ENCODE results near the gene ZNF700.

DNA sequence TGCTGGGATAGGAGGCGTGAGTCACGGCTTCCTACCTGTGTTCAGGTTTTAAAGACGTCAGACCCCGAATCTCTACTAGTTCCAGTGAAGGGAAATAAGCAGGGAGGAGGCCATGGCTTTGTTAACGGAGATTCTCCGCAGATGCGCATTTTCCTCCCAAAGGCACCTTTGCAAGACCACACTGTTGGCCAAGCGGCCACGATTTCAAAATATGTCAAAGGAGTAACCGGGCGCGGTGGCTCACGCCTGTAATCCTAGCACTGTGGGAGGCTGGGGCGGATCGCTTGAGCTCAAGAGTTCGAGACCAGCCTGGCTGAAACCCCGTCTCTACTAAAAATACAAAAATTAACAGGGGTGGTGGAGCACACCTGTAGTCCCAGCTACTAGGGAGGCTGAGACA, 61.8 kb downstream of the ZNF700 start:
- TF ChIP-seq, protein P1, sequence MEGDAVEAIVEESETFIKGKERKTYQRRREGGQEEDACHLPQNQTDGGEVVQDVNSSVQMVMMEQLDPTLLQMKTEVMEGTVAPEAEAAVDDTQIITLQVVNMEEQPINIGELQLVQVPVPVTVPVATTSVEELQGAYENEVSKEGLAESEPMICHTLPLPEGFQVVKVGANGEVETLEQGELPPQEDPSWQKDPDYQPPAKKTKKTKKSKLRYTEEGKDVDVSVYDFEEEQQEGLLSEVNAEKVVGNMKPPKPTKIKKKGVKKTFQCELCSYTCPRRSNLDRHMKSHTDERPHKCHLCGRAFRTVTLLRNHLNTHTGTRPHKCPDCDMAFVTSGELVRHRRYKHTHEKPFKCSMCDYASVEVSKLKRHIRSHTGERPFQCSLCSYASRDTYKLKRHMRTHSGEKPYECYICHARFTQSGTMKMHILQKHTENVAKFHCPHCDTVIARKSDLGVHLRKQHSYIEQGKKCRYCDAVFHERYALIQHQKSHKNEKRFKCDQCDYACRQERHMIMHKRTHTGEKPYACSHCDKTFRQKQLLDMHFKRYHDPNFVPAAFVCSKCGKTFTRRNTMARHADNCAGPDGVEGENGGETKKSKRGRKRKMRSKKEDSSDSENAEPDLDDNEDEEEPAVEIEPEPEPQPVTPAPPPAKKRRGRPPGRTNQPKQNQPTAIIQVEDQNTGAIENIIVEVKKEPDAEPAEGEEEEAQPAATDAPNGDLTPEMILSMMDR (IDR thresholded peaks at IDR 0.05; ENCODE audit: extremely low read depth in 1 of 2, insufficient read depth in 1 of 2, low read depth in 1 of 2, low read length in 2 of 2) = no peak
- TF ChIP-seq, protein P2, sequence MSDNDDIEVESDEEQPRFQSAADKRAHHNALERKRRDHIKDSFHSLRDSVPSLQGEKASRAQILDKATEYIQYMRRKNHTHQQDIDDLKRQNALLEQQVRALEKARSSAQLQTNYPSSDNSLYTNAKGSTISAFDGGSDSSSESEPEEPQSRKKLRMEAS (IDR thresholded peaks at IDR 0.05; ENCODE audit: insufficient read depth, insufficient read length) = no peak

Data from endothelial cell of umbilical vein (primary cell).